G401 (cell line): ENCODE measurements around the gene DDX27. TPM values are rescaled to one million over a fixed set of nuclear protein-coding genes. Genes with fewer than 3 reads are reported as not detected.
A peak's percentile ranks its signal among the peaks of the same experiment; 100 is the strongest.
"Not testable (repeated sequence)": the region's sequence is repeated elsewhere in the genome, so short reads cannot be mapped to it uniquely, and the experiment has no call there.

ENCODE experiments used
- DNase-seq: peaks from one replicate; pipeline ENCODE4 v3.0.0-alpha.2; 2015; ENCODE audit warnings: low spot score
- in situ Hi-C: cut with HindIII; loops from 2 replicates; pipeline ENCODE4 v1.10.0; 2016; ENCODE audit warnings: low sequenced_read_pairs, mixed read lengths
- total RNA-seq: library from RNA; depleted of rRNA; stranded (reverse); fragments of >200 nt; shearing (Covaris generic); gene quantifications from 2 replicates; pipeline ENCODE4 v1.2.3, GENCODE V29; 2014

DDX27 gene
- total RNA-seq, 1 experiment from 2014 or later: 57.7 TPM

DNA sequence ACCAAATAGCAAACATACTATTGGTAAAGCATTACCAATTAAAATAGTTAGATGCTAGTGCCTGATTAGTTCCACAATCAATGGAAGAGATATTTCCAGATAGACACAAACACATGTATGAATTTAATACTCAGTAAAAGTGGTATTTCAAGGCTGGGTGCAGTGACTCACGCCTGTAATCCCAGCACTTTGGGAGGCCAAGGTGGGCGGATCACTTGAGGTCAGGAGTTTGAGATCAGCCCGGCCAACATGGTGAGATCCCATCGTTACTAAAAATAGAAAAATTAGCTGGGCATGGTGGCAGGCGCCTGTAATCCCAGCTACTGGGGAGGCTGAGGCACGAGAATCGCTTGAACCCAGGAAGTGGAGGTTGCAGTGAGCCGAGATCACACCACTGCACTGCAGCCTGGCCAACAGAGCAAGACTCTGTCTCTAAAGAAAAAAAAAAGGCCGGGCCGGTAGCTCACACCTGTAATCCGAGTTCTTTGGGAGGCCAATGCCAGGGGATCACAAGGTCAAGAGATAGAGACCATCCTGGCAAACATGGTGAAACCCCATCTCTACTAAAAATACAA is 26.2 kb upstream of the DDX27 start:
- in situ Hi-C loops: not testable (repeated sequence)

DNA sequence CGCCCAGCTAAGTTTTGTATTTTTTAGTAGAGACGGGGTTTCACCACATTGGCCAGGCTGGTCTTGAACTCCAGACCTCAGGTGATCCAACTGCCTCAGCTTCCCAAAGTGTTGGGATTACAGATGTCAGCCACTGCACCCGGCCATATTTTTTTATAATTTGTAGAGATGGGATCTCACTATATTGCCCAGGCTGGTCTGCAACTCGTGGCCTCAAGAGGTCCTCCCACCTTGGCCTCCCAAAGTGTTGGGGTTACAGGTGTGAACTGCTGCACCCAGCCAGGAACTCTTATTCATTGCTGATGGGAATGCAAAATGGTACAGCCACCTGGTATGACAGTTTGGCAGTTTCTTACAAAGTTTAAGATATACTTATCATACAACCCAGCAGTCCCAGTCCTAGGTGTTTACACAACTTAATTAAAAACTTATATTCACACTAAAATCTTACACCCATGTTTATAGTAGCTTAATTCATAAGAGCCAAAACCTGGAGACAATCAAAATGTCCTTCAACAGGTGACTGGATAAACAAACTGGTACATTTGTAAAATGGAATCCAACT is 19.4 kb upstream of the DDX27 start:
- DNase-seq: no peak
- in situ Hi-C loops: loop anchor here (5.0 kb wide), 2 partner anchors 42 to 48 kb away; no protein-coding TSS in a partner anchor

More for the DNA sequence above, 26.2 kb upstream of the DDX27 start:
- DNase-seq: not testable (repeated sequence)

DNA sequence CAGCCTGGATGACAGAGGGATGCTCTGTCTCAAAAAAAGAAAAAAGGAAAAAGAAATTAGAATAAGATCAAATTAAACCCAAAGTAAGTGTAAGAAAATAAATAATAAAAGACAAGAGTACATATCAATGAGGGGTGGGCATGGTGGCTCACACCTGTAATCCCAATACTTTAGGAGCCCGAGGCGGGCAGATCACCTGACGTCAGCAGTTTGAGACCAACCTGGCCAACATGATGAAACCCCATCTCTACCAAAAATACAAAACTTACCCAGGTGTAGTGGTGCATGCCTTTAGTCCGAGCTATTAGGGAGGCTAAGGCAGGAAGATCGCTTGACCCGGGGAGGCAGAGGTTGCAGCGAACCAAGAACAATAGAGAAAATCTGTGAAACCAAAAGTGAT is 16.2 kb upstream of the DDX27 start:
- in situ Hi-C loops: loop anchor here (5.0 kb wide), 2 partner anchors 39 to 51 kb away; no protein-coding TSS in a partner anchor

DNA sequence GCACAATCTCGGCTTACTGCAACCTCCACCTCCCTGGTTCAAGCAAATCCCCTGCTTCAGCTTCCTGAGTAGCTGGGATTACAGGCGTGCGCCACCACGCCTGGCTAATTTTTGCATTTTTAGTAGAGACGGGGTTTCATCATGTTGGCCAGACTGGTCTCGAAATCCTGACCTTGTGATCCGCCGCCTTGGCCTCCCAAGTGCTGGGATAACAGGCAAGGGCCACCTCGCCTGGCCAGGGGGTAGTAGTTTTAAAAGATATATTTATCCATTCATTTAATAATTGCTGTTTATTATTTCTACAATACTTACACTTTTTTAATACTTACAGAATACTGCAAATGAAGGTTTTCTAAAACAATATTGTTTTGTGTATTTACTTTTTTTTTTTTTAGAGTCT is 15.5 kb upstream of the DDX27 start:
- no peak for DNase-seq
- in situ Hi-C loops: loop anchor here (5.0 kb wide), 2 partner anchors 39 to 51 kb away; no protein-coding TSS in a partner anchor

More for the DNA sequence above, 16.2 kb upstream of the DDX27 start:
- no peak for DNase-seq

DNA sequence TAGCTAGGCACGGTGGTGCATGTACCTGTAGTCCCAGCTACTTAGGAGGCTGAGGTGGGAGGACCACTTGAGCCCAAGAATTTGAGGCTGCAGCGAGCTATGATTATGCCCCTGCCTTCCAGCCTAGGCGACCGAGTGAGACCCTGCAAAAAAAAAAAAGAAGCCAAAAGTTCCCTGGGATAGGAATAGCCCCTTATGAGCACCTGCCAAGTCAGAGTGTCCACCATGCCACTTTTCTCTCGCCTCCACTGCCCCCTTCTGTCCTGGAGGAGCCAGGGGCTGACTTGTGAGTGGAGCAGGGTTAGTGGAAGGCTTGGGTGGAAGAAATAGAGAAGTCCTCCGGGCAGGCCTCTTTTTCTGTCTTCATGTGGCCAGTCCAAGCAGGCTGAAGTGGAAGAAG is 12.1 kb upstream of the DDX27 start:
- in situ Hi-C loops: no loop called here
- DNase-seq: no peak

DNA sequence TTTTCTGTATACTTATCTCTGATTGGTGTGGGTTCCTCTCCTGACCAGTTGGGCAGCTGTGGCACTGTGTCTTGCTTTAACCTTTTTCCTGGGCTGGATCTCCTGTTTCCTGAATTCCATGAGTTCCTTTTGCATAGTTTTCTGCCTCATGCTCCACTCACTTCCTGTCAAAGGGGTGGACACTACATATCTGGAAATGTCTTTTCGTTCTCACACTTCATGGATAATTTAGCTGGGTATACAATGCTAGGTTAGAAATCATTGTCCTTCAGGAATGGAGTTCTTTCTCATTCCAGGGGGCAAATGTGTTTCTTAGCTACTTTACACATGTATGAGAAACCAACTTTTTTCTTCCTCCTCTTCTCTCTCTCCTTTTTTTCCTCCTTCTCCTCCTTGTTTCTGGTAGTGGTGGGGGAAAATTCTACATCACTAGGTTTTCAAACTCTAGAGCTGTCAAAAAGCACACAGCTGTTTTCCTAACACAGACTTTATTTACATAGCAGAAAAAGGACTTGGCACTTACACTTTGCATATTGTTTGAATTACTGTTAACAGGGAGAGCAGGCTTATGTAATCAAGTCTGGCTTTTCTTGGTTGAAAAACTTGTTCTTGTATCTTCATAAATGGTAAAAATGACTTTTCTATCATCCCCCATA is 9.0 kb upstream of the DDX27 start:
- in situ Hi-C loops: no loop called here
- no peak for DNase-seq

DNA sequence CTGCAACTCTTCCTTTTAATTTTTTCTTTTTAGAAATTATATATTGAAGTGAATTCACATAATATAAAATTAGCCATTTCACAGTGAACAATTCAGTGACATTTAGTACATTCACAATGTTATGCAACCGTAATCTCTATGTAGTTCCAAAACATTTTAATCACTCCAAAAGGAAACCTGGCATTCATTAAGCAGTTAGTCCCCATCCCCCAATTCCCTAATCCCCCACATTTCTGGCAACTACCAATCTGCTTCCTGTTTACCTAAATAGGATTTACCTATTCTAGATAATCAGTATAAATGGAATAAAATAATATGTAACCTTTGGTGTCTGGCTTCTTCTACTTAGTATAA is 8.5 kb upstream of the DDX27 start:
- in situ Hi-C loops: no loop called here
- no peak for DNase-seq

DNA sequence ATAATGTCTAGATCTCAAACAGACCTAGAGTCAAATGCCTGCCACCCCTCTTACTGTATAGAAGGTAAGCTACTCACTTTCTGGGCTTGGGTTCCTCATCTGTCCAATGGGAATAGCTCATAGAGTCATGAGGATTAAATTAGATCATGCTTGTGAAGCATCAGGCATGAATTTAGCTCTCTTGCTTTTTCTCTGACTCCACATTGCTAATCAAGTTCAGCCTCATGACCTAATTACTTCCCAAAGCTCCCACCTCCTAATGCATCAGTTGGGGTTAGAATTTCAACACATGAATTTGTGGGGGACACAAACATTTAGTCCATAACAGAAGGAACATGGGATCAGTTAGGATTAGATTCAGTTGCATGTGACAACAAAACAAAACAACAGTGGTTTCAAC is 4.6 kb upstream of the DDX27 start:
- in situ Hi-C loops: no loop called here
- DNase-seq: no peak

DNA sequence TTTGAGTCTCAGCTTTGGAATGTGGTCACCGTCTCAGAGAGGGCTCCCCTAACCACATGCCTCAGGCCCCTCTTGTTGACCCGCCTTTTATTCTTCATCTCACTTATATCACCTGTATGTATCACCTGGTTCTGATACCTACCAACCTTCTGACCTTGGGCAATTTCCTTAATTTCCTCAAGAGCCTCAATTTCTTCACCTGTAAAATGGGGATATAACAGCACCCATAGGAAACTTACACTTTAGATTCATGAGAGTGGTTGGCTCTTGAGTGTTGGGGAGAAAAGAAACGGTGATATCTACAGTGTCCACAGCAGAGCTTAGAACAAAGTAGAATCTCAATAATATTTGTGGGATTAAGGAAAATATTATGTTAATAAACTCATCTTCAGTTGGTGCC is 4.0 kb upstream of the DDX27 start:
- in situ Hi-C loops: no loop called here
- no peak for DNase-seq

DNA sequence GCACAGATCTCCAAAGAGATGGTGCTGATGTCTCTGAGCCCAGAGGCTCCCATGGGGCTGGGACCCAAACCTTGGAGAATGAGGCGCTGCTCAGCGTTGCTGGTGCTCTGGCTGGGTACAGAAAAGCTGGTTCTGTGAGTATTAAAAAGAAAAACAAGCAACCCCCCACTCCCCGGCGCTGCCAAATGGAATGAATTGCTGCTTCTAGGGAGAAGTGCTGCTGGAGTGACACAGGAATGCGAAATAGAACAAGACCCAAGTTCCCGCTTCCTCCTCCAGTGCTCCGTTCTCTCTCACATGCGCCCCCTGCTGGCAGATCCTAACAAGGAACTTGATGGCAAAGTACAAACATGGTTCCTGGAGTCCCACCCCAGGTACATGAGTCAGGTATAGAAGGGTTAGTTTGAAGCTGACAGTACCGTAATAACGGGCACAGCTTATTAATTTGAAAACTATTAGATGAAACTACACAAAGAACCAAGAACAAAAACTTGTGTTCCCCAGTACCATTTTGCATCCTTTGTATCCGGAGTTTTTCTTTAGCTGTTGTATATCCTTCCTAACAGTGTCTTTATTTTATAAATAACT is 2.1 kb upstream of the DDX27 start:
- peak; percentile 93 for DNase-seq
- in situ Hi-C loops: no loop called here

DNA sequence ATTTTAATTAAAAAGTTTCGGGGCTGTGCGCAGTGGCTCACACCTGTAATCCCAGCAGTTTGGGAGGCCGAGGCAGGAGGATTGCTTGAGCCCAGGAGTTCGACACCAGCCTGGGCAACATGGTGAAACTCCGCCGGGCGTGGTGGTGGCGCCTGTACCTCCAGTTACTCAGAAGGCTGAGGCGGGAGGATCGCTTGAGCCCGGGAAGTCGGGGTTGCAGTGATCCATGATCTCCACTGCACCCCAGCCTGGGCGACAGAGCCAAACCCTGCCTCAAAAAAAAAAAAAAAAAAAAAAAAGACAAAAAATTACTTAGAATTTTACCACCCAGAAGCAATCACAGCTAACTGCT is 501 bp upstream of the DDX27 start:
- DNase-seq, in situ Hi-C loops: not testable (repeated sequence)

DNA sequence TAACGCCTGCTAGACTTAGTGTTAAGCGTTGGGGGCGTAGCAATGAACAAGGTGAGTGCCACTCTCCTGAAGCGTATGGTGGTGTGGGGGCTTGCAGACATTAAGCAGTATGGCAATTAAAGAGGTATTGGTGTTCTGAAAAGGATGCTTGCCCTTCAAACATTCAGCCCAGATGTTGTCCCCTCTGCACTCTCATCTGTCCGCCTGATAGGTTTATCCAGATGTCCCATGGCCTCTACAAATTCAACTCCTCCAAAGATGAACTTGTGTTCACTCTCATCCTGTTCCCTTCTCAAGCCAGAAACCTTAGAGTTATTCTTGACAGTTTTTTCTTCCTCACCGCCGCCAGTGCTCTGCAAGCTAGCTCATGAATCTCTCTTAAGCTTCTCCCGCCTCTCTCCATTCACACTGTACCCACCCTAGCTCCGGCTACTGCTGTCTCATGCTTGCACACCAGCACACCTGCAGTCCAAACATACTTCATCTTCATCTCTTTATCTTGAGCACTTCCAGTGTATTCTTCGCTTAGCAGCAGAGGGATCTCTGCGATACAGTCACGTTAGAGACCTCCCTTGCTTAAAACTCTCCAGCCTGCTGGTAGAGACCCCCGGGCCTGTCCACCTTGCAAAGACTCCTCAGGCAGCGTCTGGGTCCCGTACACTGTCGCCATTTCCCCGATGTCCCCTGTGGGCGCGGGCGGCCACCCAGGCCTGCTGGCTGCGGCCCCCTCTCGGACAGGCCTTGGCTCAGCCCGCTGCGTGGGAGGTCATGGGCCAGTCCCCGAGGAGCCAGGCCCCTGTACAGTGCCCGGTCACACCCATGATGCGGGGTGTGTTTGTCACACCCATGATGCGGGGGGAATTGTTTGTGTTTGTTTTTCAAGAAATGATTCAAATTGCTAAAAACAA is 962 bp downstream of the DDX27 start:
- in situ Hi-C loops: no loop called here
- DNase-seq: no peak

DNA sequence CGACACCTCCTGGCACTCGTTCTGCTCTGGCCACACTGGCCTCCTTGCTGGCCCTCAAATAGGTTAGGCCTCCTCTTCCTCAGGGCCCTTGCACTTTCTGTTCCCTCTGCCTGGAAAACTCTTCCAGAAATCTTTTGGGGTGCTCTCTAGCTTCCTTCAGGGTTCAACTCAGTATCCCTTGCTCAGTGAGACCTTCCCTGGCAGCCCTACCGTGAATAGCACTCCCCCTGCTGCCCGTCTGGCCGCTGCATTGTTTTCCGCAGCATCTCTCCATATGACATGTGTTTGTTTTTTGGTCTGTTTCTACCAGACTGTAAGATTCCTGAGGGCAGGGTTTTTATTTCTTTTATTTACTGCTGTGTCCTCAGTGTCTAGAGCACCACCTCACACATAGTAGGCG is 6.7 kb downstream of the DDX27 start:
- DNase-seq: no peak
- in situ Hi-C loops: no loop called here

DNA sequence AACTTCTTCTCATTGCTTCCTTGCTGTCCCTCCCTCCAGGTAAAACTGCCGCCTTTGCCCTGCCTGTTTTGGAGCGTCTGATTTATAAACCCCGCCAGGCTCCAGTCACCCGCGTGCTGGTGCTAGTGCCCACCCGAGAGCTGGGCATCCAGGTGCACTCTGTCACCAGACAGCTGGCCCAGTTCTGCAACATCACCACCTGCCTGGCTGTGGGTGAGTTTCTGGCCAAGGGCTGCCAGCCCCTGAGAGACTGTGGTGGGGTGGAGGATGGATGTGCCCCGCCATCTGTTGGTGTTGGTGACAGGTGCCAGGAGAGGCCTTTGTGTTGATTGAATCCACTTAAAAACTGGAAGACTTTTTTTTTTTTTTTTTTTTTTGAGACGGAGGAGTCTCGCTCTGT is 9.5 kb downstream of the DDX27 start:
- peak; percentile 75 for DNase-seq
- in situ Hi-C loops: no loop called here

DNA sequence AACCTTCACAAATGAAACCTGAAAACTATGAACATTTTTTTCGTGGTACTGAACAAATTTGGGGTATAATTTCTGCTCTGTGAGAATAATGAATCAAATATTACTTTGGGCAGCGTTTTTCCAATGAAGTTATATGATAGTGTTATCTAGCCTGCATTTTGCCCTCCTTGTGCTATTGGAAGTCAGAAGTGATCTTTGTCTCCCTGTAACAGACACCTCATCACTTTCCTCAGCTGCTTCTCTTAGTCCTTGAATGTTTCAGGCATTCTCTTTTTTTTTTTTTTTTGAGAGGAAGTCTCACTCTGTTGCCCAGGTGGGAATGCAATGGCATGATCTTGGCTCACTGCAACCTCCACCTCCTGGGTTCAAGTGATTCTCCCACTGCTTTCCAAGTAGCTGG is 10.2 kb downstream of the DDX27 start:
- no peak for DNase-seq
- in situ Hi-C loops: no loop called here

DNA sequence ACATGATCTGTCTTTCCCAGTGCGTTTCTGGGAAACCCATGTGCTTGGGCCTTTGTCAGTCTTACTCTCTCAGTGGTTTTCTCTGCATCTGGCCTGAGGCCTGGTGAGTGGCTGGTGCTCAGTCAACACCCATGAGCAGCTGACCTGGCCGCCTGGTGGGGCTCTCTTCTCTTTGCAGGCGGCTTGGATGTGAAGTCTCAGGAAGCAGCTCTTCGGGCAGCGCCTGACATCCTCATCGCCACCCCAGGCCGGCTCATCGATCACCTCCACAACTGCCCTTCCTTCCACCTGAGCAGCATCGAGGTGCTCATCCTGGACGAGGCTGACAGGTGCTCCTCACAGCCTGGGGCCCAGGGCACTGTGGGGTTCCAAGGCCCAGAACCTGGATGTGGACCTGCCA is 10.8 kb downstream of the DDX27 start:
- DNase-seq: peak; percentile 22
- in situ Hi-C loops: no loop called here

DNA sequence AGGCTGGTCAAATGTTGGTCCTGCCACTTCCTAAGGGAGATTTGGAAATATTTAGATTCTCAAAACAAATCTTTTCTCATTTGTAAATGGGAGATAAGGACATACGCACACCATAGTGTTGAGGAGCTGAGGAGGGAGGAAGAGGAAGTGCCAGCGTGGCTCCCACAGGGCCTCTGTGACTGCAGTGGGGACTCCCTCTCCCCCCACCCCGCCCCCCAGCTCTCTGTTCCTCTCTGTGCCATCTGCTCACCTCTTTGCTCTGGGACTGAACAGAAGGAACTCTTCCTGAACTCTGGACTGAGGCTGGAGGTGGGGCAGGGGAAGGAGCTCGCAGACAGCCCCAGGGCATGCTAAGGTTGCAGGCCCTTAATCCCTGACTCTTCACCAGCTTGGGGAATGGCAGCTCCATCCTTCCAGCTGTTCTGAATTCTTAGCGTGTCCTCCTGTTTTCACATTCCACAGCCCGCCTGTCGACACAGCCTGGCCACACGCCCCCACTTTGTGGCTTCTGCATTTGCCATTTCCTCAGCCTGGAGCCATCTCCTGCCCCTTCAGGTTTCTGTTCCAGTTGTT is 11.4 kb downstream of the DDX27 start:
- in situ Hi-C loops: no loop called here
- peak; percentile 80 for DNase-seq

DNA sequence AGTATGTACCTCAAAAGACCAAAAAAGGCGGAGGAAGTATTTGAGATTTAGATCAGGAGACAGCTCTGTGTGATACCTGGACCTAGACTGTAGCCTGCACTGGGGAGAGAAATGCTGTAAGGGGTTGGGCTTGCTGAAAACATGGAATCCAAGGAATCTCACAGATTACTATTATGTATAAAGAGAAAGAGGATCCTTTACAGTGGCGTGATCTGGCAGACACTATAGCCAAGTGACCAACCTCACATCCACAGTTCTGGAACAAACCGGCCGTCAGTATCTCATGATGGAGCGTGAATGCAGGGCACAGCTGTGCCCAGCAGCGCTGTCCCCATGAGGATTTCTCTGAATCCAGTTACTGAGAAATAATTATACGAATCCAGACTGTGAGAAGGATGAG is 12.3 kb downstream of the DDX27 start:
- DNase-seq: no peak
- in situ Hi-C loops: no loop called here

DNA sequence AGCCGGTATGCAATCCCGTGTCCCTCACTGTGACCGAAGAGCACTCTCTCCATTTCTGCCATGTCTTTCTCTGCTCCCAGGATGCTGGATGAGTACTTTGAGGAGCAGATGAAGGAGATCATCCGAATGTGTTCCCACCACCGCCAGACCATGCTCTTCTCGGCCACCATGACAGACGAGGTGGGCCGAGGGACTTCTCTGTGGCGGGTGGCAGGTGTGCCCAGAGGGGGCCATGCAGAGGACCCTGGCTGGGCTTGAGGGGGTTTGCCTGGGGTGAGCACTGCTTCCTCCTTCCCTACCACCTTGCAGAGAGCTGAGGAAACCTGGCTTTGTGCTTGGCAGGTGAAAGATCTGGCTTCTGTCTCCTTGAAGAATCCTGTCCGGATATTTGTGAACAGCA is 14.0 kb downstream of the DDX27 start:
- DNase-seq: no peak
- in situ Hi-C loops: no loop called here
